Measurements from ENCODE around the gene SBNO2.

SBNO2 gene

DNA sequence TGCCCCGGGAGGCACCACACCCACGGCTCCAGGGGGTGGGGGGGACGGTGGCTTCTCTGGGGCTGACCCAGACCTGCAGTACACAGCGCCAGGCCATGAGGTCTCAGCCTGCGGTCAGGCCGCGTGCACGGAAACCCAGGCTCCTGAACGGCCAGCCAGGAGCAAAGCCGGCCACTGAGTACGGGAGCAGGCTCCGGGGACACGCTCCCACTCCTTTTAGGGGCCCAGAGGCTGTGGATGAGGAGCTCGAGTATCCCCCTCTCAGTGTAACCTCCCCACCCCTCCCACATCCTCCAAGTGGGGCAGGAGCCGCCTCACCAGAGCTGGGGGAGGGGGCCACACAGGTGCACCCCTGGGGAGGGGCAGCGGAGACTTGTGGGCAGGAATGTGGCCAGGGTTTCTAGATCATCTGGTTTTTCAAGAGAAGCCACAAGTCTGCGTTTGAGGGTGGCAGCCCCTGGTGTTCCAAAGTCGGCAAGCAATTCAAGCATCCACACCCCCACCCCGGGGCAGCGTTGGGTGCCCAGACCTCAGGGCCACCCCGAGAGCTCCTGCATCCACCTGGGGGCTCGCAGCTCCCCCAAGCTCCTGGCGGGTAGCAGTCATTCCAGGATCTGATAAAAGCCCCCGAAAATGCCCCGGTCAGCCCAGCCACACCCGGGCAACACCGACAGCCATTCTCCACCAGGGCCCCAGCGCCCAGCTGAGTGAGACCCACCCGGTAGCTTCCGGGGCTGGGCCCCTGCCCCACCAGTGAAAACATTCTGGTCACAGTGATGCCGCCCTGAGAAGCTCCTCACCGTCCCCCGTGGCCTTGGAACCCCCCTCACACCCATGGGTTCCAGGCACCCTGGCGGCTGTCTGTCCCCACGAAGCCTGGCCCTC, 6.1 kb downstream of the SBNO2 start:
- DNase-seq, result no peak

DNA sequence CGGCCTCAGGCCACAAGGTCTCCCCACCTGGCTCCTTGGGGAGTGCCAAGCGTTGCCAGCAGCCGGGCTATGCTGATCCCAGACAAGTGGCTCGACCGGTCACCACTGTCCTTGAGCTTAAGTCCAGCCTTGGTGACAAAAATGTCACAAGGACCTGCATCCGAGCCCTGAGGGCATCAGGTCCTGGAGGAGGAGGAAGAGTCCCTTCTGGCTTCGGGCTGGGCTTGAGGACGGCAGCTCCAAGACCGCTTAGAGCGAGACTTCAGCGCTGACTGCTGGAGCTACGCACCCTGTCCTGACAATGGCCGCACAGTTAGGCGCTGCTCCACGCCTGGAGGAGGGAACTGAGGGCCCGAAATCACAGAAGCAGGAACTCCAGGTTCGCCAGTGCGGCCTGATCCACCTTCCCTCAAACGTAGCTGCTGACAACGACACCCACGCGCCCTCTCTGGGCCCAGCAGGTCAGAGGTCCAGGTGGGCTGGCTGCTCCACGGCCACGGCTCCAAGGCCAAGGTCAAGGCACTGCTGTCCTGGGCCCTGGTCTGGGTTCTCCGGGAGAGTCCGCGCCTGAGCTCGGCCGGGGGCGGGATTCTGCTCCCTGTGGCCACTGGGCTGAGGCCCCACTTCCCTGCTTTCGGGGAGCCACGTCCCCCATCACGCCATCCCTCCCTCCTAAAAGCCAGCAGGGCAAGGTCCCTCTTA, 7.0 kb downstream of the SBNO2 start:
- no peak for DNase-seq

DNA sequence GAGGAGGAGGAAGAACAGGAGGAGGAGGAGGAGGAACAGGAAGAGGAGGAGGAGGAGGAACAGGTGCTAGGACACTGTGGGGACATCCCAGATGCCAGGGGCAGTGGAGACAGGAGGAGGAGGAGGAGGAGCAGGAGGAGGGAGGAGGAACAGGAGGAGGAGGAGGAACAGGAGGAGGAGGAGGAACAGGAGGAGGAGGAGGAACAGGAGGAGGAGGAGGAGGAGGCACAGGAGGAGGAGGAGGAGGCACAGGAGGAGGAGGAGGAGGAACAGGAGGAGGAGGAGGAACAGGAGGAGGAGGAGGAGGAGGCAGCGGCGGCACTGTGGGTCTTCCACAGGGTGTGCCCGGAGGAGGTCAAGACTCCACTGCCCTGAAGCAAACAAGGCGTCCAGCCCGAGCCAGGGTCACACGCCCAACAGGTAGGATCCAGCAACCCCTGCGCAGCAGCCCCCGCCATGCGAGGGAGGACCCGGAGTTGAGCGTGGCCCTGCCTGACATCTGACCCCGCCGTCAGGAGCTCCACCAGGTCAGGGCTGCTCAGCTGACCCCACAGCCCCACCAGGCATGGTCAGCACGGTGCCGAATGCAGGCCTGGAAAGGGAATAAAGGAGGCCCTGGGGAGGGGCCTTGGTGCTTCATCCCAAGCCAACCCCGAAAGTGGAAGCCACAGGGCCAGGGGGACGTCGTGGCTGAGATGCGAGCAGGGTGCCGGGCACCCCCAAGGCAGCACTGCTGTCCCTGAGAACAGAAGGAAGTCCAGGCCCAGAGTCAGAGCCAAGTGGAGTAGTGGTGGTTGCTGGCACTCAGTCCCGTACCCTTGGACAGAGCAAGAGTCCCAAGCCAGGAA, 9.2 kb downstream of the SBNO2 start:
- DNase-seq, result no peak

DNA sequence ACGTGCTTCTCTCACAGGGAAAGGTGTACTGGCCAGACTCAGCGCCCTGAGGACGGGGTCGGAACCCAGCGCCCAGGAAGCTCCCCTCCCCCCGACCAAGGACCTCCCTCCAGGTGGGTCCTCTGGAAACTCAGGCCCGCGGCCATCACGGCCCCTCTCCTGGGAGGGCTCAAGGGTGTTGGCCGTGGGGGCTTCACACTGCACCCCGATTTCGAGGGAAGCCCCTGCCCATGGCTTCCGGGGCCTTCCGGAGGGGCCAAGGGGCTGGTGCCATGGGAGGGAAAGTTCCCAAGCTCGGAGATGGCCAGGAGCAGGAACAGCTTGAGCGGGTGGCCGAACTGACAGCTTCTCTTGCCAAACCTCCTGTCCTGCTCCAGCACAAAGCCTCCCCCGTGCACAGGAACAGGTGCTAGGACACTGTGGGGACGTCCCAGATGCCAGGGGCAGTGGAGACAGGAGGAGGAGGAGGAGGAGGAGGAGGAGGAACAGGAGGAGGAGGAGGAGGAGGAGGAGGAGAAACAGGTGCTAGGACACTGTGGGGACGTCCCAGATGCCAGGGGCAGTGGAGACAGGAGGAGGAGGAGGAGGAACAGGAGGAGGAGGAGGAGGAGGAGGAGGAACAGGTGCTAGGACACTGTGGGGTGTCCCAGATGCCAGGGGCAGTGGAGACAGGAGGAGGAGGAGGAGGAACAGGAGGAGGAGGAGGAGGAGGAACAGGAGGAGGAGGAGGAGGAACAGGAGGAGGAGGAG, 10.0 kb downstream of the SBNO2 start:
- no peak for DNase-seq

DNA sequence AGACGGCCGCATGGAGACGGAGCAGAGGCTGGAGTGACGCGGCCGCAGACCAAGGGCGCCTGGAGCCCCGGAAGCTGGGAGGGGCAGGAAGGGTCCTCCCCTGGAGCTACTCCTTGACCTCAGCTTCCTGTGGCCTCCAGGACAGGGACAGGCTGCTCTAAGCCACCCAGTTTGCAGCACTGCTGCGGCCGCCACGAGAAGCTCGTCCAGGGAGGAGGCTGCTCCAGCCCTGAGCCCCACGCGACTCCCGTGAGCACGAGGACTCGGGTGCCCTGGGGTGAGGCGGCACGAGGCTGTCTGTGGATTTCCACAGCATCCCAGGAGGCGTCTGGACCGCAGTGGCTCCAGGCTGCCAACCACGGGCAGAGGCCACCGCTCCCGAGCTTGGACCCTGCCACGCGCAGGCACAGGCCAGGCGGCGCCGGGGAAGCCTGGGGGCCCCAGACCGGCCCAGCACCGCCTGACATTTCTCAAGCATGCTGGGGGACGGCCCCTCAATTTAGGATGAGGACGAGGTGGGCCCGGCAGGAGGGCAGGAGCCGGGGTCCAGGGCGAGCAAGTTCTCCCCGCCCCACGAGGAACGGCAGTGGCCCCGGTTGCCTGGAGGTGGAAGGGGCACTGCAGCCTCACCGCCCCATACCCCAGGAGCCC, 10.7 kb downstream of the SBNO2 start:
- no peak for DNase-seq

DNA sequence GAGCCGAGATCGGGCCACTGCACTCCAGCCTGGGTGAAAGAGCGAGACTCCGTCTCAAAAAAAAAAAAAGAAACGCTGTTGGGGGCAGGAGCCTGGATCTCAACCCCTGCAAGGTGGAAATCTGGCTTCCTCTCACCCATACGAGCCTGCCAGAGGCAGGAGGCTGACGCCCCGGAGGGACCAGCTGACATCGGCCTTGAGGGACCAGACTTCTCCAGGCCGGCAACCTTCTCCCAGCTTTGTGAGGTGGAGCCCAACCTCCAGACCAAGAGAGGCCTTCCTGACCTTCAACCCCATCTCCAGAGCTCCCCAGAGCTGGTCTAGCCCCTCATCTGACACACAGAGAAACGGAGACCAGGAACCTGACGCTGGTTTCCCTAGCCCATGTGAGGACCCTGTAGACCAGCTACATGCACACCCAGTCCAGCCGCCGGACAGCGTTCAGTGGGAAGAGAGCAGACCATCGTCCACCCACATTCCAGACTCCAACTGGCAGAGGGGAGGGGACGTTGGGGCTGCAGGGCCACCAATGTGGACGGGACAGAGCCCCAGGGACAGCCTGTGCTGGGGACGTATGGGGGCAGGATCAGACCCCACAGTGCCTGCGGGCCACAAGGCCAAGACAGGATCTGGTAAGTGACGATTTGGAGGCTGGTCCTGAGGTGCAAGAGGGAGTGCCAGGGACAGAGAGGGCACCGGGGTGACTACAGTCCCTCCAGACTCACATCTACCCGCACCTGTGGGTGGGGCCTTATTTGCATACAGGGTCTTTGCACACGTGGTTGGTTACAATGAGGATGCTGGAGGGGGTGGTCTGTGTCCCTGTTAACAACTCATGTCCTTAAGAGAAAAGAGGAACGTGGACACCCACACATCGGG, 11.4 kb downstream of the SBNO2 start:
- no peak for DNase-seq

DNA sequence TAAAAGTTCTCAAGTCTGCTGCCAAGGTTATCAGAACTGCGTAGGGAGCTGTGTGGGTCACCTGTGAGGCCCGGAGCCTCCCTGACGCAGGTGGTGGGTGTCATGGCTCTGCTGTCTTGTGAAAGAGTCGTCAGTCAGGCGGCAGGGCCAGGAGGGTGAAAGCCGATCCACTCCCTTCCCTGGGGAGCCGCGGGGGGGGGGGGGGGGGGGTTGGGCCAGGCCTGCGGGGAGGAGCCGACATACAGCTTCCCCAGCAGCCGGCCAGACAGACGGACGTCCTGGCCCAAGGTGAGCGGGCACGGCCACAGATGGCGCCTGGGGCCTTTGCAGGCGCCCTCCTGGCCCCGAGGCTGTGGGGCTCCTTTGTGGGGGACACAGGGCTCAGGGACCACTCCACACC, 12.4 kb downstream of the SBNO2 start:
- no peak for DNase-seq

DNA sequence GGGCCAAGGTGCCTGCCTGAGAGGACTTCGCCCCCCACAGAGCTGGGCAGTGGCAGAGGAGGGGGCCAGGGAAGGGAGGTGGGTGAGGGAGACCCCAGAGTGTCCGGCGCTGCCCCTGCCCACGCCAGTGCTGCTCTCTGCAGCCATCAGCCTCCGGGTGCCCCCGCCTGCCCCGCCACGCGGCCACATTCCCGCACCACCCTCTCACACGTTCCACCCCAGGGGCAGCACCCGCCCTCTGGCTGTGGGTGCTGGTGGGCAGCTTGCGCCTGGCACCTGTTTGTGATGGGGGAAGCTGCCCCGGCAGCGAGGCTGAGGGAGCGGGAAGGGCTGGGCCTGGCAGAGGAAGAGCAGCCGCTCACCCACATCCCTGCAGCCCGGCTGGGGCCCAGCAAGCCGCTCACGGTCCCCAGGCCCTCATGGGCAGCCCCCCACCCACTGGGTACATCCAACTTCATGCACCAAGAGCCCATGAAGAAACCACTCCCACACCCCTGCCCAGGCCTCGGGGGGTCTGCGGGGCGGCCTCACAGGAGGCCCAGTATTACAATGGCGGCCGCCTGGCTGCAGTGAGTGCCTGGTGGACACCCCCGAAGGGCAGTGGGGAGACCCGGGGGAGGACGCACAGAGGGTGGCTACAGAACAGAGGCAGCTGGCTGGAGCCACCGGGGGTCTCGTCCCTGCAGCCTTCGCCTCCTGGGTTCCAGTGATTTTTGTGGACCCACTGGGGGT, 14.0 kb downstream of the SBNO2 start:
- DNase-seq, result no peak

DNA sequence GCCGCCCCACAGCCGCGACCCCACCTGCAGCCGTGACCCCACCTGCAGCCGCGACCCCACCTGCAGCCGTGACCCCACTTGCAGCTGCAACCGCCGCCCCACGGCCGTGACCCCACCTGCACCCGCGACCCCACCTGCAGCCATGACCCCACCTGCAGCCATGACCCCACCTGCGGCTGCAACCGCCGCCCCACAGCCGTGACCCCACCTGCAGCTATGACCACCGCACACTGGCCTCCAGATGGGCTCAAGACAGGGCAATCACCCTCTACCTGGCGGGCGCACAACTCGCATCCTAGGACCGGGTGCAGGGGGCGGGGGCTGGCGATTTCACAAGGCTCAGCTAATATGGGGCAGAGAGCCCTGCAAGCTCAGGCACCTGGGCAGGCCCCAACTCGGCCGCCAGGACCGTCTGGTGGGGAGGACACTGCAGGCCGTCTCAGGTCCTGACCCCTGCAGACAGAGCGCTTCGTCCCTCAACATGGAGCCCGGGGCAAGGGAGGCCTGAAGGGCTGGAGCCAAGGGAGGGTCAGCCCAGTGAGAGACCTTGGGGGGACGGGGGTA, 15.1 kb downstream of the SBNO2 start:
- DNase-seq, result no peak

DNA sequence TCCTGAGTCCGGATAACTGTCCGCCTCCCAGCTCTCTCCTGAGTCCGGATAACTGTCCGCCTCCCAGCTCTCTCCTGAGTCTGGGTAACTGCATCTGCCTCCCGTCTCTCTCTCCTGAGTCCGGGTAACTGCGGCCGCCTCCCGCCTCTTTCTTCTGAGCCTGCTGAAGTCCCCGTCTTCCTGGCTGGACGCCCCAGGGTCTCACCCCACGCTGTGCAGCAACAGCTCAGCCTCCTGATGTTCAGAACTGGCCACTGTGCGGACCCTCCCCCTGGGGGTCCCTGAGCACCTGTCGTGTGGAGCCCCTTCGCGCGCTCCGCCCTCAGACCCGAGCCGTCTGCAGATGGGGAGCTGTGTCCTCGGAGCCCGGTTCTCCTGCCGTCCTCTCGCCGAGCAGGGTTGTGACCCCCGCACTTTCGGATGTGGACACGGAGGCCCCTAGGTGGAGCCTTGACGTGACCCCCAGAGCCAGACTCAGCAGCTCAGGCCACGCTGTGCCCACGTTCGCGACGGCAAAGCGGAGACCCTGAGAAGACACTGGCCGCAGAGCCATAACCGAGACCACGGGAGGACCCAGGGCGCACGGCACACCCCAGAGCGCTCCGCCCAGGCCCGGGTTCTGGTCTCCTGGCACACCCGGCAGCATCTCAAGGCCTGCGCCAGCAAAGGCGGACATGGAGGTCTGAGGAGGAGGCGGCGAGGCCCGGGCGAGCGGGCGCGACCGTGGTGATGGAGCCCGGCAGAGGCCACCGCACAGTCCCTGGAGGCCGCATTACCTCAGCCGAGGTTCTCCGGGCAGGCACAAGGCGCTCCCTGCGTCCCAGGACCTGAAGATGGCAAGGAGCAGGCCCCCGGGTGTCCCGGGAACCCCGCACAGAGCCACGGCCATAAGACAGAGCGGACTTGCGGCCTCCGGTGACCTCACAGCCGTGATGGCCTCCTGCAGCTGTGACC, 15.9 kb downstream of the SBNO2 start:
- DNase-seq, result no peak

DNA sequence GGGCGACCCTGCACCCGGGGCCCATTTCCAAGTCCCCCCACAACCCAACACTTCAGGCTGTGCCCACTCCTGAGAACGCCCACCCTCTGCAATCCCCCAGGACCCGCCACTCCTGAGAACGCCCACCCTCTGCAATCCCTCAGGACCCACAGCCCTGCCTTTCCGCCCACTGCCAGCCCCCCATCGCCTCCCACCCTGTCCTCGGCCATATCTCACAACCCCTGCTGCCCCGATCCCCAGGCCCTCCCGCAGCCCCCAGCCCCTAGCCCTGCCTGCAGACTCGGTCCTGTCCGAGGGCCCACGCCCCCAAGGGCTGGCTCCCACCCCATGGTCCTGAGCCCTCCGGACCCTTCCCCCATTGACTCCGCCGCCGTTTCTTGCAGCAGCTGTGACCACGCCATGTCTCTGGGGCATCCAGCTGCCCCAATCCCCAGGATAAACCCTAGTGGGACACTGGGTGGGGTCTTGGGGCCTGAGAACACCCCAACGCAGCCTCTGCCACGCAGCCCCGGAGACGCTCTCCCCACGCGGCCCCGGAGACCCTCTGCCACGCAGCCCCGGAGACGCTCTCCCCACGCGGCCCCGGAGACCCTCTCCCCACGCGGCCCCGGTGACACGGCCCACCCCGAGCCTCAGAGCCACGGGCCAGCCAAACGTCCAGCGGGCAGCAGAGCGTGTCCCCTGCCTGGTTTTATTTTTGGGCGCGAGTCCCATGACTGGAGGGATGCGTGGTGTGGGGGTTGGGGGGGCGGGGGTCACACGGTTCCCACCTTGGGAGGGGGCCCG, 17.0 kb downstream of the SBNO2 start:
- DNase-seq, result no peak

DNA sequence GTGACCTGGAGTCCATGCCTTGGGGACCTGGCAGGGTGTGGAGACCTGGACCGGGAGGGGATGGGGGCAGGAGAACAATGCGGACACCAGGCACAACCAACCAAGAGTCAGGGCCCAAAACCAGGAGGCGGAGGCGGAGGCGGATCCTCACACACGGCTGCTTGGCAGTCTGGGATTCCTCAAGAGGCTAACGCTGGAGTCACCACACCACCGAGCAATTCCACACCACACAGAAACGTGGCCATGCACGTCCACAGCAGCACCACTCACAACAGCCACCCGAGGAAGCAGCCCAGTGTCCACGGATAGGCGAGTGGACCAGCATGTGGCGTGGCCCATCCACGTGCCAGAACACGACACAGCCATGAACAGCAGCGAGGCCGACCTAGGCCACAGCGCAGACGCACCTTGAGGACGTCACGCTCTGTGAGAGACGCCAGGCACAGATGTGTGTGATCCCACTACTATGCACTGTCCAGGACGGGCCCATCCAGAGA, 17.7 kb downstream of the SBNO2 start:
- no peak for DNase-seq

DNA sequence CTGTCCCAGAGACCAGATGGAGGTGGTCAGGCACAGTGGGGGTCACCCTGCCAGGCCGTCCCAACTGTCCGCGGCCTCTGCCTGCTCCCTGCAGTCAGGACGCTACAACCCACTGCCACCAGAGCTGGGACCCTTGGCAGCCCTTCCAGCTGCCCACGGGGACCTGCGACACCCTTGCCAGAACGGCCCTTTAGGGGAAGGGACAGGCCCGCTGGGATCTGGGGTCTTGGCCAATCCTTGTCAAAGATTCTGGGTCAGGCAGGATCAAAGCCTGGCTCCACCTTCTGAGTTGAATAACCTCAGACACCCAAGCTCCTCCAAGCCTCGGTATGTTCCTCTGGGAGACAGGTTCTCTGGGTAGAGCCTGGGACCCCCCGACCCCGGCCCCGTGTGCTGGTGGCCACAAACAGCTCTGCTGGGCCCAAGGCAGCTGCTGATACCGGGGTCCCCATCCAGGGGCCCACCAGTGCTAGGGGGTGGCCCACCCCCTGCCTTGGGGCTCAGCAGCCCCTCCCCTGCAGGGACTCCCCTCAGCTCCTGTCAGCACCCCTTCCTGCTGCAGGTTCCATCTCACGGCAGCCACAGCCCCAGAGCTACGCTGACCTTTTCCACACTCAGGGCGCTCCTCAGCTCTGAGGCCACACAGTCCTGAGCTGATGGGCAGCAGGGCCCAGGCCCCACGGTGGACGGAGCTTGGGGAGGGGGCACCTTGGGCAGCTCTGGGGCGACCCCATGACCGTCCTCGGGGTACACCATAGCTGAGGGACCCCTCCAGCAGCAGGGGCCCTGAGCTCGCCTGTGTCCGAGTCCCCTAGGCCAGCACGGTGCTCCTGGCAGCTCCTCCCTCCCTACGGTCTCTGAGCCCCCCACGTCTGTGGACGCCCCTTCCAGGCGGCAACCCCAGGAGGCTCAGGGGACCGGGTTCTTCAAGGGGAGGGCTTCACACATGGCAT, 18.4 kb downstream of the SBNO2 start:
- DNase-seq, result no peak

DNA sequence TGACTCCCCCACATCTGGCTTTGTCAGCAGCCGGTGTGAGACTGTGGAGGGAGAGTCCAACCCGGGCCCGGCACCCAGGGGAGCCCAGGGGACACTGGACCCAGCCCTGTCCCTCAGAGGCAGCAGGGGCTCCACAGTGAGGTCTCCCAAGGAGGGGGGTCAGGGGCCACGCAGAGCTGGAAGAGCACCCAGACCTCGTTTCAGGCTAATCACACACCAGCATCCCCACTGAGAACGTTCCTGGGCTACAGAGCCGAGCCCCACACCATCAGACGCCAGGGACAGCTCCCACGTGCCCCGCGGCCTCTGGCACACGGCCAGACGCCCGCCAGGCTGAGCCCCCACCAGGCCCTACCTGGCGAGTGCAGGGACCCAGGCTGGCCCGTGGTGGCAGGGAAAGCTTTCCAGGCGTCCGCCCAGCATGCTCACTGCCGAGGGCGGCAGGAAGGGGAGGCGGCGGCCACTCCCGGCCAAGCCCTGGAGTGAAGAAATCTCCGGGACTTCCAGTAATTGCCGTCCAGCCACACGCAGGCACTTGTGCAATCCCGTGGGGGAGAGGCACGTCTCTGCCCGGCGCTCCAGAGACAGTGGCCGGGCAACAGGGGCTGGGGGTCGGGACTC, 19.2 kb downstream of the SBNO2 start:
- no peak for DNase-seq

DNA sequence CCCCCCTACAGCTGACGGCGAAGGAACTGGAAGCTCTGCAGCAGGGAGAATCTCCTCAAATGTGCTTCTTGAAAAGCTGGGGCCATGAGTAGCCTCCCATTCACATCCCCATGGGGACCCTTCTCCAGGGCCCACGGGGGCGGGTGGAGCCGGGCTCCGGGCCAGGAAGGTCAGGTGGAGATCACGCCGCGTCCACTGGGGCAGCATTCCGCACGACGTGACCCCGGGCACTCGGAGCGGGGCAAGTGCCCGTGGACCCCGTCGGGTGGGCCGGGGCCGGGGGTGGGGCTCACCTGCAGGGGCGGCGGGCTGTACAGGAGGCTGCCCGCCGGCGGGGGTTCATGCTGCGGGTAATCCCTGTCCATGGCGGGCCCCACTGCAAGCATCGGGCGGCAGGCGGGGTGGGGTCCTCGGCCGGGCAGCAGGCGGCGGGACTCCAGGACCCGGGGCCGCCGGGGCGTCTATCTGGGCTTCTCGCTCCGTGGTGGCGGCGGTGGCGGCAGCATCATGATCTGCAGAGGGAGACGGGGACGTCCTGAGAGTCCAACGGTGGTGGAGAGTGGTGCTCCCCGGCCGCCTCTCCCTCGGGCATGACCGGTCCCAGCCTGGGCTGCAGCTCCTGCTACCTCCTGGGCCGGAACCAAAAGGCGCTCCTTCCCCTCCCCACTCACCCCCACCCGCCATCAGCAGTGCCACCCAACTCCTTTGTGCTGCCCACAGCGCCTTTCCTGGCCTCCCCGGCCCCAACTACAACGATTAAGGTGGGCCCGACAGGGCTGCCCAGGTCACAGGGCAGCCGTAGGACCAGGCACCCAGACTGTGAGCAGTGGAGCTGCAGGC, 20.0 kb downstream of the SBNO2 start:
- no peak for DNase-seq

Measured in activated effector memory CD4-positive, alpha-beta T cell treated with anti-CD3 and anti-CD28 coated beads, Interleukin-2, amount 50 U/mL, for 16 hours (primary cell).